ENCODE data around the gene CCDC88A. TPM values are rescaled to one million over a fixed set of nuclear protein-coding genes. Genes with fewer than 3 reads are reported as not detected.
"Not testable (repeated sequence)": the region's sequence is repeated elsewhere in the genome, so short reads cannot be mapped to it uniquely, and the experiment has no call there.

Gene CCDC88A
- total RNA-seq, 1 donor from 2014 or later: 94.6 TPM

DNA sequence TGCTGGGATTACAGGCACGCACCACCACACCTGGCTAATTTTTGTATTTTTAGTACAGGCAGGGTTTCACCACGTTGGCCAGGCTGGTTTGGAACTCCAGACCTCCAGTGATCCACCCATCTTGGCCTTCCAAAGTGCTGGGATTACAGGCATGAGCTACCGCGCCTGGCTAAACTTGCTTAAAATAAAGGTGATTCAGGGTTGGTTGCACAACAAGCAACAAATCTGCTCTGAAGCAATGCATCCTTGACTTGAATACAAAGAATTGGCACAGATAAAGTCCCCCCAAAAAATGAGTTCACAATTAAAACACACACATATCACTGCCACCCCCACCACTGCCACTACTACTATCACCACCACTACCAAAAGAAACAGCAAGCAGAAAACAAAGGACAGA, 34.9 kb downstream of the CCDC88A start:
- DNase-seq (ENCODE audit: low spot score): no peak

DNA sequence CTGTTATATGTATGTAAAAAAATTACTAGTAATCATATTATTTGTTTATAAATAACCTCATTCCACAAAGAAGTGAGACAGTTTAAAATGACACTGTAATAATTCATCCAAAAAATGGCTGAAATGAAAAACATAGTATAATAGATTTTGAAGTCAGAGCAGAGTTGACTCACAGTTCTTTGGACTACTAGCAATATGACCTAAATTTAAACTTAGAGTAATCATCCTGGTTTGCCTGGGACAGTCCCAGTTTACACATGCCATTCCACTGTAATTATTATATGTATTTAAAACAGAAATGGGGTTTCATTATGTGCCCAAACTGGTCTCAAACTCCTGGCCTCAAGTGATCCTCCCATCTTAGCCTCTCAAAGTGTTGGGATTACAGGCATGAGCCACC, 48.3 kb downstream of the CCDC88A start:
- no peak for DNase-seq (ENCODE audit: low spot score)

DNA sequence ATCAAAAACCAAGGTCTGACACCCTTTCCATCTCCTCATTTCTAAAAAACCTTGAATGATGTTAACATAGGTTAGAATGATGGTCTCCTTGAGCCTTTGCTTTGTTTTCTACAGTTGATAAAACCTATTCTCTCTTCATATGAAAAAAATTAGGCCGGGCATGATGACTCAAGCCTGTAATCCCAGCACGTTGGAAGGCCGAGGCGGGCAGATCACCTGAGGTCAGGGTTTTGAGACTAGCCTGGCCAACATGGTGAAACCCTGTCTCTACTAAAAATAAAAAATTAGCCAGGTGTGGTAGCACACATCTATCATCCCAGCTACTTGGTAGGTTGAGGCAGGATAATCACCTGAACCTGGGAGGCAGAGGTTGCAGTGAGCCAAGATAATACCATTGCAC, 49.4 kb downstream of the CCDC88A start:
- DNase-seq (ENCODE audit: low spot score): no peak

DNA sequence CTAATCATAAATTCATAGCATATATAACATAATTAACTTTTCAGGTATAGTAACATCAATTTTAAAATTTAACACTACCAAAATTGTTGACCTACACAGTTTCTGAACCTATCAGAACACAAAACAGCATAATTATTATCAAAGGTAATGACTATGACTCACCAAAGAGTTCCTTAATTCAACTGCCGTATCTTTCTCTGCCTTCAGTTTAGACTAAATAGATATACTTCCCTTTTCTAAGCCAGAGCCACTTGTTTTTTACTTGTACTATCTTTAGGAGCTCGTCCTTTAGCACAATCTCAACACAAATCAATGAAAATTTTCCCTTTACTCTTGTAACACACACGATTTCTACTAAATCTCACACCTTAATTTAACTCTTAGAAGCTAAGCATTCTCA, 54.4 kb downstream of the CCDC88A start:
- DNase-seq (ENCODE audit: low spot score): no peak

DNA sequence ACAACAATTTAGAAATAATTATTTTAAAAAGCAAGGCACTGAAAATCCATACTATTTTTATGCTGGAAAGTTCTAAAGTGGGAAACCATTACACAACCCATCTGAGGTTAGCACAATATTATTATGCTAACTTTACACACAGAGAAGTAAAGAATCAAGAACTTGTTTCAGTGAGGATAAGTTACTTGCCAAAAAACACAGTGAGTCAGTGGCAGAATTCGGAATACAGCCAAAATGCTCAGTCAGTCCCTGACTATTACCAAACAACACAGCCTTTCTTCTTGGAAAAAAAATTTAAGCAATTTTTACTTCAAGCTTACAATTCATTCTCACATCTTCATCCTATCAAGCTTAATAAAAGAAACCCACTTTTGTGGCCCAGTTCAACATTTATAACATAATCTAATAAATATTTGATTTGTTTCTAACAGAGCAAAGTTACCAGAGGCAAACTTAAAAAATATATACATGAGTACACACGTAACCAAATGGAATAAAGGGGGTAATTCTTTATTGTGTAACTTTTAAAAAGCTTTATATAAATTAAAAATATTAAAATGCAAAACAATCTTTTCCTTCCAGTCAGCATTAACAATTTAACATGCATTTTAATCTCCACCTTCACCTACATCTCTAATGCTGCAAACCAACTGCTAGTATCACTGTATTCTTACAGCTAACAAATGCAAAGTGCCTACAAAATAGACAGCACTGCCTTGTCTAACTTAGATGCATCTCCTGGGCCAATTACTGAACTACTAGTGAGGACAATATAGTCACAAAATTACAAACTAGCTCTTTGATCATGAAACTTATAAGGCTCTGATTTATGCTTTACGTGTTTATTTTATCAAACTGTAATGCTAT, 55.2 kb downstream of the CCDC88A start:
- DNase-seq (ENCODE audit: low spot score): peak; percentile 90

DNA sequence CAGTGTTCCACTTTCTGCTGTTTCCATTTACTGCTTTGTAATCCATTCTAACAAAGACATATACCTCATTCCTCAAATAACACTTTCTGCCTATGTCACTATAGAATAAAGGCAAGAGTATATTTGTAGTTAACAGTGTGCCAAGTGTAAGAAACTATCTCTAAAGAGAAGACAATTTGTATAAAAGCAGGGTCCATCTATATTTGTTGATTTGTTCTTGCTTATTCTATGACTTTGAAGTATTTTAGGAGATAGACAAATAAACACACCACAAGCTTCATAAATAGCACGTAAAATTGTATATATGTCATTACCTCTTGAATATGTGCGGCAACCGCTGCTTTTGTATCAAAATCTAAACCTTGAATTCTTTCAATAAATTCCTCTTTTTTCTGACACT, 56.0 kb downstream of the CCDC88A start:
- no peak for DNase-seq (ENCODE audit: low spot score)

DNA sequence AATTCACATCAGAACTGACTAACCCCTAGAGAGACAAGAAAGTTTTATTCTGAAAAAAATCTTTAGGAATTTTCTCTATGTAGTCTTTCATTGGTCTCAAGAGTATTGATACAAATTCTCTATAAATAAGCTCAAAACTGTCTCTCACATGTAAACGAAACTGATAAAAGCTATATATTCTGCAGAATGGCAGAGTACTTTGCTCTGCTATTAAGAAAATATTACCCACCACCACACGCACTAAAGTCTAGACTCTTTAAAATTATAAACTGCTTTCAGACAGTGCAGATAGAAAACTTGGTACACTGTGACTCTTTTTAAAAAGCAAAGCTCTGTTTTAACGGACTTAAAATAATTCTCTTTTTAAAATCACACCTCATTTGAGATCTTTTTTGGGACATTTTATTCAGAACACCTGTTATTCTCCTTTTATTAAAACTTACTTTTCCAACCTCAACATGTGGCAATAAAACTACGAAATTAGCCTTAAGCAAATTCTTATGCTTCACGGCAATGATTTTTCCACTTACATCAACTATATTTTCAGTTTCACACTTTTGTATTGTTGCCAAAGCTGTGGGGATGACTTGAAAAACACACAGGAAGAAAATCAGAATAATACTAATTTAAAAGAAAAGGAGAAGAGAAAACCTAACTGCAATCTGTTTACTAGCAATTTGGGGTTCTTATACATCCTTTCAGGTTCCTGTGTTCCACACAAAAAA, 58.0 kb downstream of the CCDC88A start:
- DNase-seq (ENCODE audit: low spot score): no peak

DNA sequence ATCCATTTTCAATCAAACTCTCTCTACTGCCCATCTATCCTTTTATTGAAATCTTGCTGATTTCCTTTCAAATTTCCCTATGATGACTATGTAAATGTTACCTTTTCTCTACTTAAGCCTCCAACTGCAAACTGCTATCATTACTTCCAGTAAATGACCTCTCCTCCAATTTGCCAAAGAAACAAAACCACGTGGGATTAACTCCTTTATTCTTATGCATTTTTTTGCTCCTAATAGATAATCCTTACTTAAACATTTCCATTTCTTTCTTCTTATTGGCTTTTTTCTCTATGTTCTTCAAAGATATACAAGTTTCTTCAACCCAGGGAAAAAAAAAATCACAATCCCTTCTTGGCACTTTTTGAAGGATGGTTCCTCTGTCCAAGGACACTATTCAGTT, 61.2 kb downstream of the CCDC88A start:
- DNase-seq (ENCODE audit: low spot score): peak; percentile 14

DNA sequence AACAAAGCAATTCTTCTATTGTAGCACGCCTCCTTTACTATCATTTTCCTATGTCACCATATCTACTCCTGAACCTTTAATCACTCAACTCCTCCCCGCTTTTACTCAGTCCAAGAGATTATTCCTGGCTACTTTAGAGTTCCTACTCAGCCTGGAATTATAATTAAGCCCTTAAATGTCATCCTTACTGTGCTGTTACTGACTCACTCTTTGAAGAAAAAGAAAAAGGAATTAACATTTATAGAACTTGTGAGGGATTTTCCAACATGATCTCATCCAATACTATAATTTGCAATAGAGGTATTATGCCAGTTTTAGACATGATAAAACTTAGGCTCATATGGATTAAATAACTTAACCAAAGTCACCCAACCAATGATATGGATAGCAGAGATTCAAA, 61.7 kb downstream of the CCDC88A start:
- peak; percentile 88 for DNase-seq (ENCODE audit: low spot score)

DNA sequence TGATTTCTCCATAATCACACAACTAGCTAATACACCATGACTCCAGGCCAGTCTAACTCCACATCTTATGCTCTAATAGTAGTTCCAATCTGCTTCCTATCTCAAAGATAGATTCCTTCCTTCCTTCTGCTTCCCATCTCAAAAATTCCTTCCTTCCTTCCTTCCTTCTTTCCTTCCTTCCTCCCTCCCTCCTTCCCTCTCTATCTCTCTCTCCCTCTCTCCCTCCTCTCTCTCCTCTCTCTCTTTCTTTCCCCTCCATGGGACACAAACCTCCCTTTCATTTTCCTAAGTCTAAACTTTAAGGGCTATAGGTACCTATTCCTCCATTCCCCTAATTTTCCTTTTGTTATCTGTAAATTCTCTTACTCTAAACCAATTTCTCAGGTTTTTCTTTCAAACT, 62.5 kb downstream of the CCDC88A start:
- no peak for DNase-seq (ENCODE audit: low spot score)

DNA sequence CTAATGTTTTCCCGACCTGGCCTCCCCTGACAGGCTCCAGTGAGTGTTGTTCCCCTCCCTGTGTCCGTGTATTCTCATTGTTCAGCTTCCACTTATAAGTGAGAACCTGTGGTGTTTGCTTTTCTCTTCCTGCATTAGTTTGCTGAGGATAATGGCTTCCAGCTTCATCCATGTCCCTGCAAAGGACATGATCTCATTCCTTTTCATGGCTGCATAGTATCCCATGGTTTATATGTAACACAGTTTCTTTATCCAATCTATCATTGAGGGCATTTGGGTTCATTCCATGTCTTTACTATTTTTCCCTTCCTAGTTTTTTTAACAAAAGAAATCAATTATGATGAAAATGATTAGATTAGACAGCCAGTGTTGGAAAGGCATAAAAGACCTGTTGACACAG, 63.5 kb downstream of the CCDC88A start:
- DNase-seq (ENCODE audit: low spot score): not testable (repeated sequence)

DNA sequence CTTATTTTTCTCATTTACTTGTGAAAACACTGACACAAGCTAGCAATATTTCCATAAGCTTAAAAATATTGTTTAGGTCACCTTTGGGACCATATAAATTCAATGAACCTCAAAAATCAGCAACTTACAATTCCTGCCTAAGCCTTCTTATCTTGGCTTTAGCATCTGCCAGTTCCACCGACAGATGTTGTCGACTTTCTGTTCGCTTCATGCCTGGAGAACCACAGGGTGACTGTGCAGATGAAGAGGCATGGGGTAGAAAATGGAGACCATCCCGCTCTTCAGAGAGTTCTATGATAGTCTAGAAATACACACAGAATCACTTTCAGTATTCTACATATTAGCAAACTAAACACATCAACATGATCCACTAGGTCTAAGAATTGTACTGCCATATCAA, 64.2 kb downstream of the CCDC88A start:
- no peak for DNase-seq (ENCODE audit: low spot score)

DNA sequence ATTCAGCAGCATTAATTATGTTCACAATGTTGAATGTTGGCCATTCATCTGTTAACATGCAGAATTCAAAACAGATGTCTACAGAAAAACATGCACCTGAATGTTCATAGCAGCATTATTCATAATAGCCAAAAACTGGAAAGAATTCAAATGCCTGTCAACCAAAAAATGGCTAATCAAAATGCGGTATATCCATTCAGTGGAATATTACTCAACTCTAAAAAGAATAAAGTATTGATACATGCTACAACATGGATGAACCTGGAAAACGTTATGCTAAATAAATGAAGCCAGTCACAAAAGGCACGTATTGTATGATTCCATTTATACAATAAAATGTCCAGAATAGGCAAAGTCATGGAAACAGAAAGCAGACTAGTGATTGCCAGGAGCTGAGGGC, 68.0 kb downstream of the CCDC88A start:
- no peak for DNase-seq (ENCODE audit: low spot score)

DNA sequence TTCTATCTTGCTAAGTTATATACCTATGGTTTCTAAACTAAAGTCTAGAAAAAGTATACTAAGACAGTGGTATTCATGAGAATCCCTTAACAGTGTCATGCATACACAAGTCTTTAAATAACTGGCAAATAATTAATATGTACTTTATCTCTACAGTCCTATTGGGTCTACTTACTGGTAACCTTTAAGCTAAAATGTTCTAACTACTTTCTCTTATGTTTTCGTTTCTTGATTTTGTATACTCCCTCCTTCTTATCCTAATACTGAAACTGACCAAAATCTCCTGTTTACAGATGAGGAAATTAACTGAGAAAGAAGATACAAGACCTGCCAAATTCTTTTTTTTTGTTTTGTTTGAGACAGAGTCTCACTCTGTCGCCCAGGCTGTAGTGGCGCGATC, 74.6 kb downstream of the CCDC88A start:
- DNase-seq (ENCODE audit: low spot score): no peak

DNA sequence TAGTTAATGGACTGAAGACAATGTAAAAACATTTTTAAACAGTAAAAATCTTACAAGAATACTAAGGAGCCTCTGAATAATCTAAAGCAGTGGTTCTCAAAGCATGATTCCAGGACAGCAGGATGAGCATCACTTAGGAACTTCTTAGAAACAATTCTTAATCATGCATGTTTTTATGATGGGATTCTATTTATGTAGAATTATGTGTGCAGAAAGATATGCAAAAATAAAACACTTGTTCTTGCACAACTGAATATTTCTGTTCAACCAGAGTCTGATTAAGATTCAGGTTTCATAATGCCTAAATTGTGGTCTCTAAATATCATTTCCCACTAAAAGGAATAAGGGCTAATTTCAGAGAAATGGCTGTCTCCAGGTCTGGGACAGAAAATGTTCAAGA, 81.4 kb downstream of the CCDC88A start:
- no peak for DNase-seq (ENCODE audit: low spot score)

DNA sequence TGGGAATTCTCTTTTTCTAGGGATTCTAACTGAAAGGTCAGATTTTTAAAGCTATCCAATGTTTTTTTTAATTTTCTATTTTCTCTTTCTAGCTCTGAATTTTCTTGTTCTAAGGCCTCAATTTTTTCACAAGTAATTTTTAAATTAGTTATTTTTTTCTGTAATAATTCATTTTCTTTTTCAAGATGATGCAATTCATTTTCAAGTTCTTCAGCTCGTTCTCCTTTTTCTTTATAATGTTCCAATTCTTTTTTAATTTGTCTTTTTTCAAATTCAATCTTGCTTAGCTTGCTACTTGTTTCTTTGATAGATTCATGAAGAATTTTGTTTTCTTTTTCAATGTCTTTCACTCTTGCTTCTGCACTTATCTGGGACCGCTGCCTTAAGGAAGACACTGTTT, 84.9 kb downstream of the CCDC88A start:
- DNase-seq (ENCODE audit: low spot score): no peak

DNA sequence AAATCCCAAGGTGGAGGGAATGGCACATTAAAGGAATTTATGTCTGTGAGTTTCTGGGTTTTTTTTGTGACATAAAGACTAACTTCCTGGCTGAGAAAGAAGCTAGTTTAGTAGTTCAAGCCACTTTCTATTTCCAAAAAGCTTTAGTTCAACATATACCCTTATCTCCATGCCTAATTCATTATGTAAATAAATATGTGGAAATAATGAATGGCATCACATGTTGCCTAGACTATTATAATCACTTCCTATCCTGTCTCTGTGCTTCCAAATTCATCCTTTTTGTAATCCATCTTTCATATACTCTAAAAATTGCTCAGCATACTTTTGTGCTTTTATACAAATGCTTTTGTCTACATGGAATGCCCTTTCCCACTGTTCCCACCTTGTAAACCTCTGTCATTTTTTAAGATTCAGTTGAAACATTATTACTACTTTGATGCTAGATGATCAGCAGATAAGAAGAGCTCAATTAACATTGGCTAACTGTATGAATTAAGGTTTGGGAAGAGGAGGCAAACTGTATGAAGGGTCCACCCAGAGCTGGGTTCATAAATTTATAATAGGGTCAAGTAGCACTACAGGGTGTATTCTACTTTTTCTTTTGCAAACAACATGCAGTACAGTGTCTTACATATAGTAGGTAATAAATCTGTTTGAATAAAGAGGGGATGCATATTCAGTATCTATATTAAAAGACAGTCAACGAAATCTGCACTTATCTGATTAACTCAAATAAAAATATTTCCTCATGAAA, 88.9 kb downstream of the CCDC88A start:
- DNase-seq (ENCODE audit: low spot score): no peak

DNA sequence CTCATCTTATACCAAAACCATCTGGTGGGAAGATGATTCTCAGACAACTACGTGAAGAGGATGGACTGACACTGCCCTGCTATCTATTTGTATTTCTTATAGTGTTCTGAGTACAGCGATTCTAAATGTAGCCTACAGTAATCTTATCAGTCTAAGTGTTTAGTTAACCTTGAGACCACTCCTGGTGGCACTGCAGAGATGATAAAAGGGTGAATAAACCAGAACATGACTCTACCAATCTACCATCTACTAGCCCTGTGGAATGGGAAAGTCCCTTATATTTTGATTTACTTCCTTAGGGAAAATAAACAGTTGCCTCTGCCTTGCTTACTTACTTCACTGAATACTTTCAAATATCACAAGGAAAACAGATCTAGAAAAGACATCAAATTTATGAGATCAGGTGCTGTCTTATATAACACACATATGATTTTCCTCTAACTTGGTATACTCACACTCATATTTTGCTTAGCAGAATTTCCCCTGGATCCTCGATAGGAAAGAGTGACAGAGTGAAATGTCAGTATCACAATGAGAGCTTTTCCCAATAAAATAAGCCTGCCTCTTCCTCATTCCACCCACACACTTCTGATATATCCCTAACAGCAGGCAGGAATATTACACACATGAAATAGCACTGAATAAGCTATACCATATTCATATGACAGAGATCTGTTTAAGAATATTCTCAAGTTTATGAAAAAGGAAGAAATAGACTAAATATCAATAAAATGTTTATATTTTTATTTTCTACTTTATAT, 92.0 kb downstream of the CCDC88A start:
- DNase-seq (ENCODE audit: low spot score): no peak

DNA sequence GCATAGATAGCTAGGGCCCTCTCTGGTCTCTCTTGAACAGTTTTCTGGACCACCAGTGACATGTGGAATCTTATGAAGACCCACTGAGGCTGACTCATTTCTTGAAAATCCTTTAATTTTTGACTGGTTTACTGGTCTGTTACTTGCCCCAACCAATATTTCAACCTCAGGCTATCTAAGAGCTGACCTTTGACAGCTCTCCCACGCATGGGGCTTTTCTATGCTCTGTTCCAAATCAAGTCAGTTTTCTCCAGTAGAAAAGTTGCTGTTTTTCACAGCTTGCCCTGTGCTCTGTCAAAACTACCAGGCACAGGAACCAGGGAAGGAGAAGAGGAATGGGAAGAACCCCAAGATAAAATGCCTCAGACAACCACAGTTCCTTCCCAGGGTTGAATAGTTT, 104.7 kb downstream of the CCDC88A start:
- no peak for DNase-seq (ENCODE audit: low spot score)

DNA sequence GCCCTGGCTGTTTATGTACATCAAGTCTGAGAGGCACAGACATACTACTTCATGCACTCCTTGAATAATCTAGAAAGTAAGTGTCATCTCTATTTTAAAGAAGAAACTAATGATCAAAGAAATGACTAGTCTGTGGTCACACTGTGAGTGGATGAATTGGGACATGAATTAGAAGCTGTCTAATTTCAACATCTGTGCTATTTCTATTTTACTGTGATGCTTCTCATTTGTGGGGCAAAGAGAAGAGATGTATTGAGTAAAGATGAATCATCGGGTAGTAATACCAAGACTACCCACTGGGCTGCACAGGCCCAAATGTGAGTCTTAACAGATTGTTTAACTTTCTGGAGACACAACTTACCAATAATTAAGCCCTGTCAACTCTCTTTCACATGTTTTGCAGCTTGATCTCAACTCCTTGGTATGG, 108.2 kb downstream of the CCDC88A start:
- no peak for DNase-seq (ENCODE audit: low spot score)

DNA sequence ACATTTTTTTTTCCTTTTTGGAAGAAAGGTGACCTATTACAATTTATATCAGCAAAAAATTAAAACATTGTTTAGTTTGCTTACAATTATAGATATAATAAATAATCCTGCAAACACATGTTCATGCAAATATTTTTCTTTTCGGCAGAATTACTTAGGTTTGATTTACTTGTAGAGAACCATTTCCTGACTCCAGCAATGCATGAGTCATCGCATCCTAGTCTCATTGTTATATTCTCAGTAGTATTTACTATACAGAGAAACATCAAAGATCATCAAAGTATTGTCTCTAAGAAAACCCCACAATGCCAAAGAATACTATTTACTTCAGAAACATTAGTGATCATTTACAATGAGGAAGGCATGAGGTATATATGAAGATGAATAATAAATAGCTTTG, 110.2 kb downstream of the CCDC88A start:
- DNase-seq (ENCODE audit: low spot score): no peak

DNA sequence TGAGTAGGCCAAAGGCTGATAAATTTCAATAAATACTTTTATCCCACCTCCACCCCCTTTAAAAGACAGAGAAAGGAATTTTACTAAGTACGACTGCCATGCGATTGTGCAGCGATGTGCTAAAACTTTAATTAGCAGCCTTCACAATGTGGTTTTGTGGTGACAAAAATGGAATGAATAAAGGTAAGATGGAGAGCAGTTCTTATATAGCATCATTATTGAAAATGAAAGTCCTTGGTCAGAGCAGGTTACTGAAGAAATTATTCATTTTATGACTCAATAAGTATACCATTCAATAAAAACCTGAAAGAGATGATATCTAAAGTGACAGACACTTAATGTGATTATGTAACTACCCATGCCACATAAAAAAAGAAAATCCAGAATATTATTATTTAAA, 117.4 kb downstream of the CCDC88A start:
- DNase-seq (ENCODE audit: low spot score): no peak
